Fibroblast of skin of left quadriceps (primary cell): Measurements from ENCODE around the gene NOL9.

Source experiments
- DNase-seq, 2 experiments: peaks; one replicate each; pipeline ENCODE4 v3.0.0-alpha.2; 2013; ENCODE audit warnings: low read depth in 2 of 2

Gene NOL9

GRCh38 chr1:6489383-6489765 lies 64.9 kb downstream of the NOL9 start:
- no peak for DNase-seq

GRCh38 chr1:6488602-6489382 lies 65.5 kb downstream of the NOL9 start:
- DNase-seq: no peak

- DNase-seq: no peak
Measured at GRCh38 chr1:6487804-6488484, 66.4 kb downstream of the NOL9 start.

GRCh38 chr1:6486433-6487011 lies 67.8 kb downstream of the NOL9 start:
- DNase-seq: peak; percentile 47 to 49

- no peak for DNase-seq
Measured at GRCh38 chr1:6485168-6486101, 68.9 kb downstream of the NOL9 start.

GRCh38 chr1:6484826-6485167 lies 69.5 kb downstream of the NOL9 start:
- no peak for DNase-seq

- DNase-seq: no peak
Measured at GRCh38 chr1:6483761-6484117, 70.6 kb downstream of the NOL9 start.

- DNase-seq: no peak
Measured at GRCh38 chr1:6483017-6483760, 71.1 kb downstream of the NOL9 start.

- DNase-seq: no peak
Measured at GRCh38 chr1:6481820-6482219, 72.5 kb downstream of the NOL9 start.

GRCh38 chr1:6477039-6477820 lies 77.1 kb downstream of the NOL9 start:
- no peak for DNase-seq

GRCh38 chr1:6476483-6476882 lies 77.8 kb downstream of the NOL9 start:
- no peak for DNase-seq

- DNase-seq: no peak
Measured at GRCh38 chr1:6475381-6476133, 78.8 kb downstream of the NOL9 start.

GRCh38 chr1:6474815-6475282 lies 79.5 kb downstream of the NOL9 start:
- no peak for DNase-seq

GRCh38 chr1:6473974-6474814 lies 80.1 kb downstream of the NOL9 start:
- DNase-seq: no peak

GRCh38 chr1:6473156-6473555 lies 81.2 kb downstream of the NOL9 start:
- DNase-seq: no peak

GRCh38 chr1:6472391-6472790 lies 81.9 kb downstream of the NOL9 start:
- DNase-seq: no peak

- DNase-seq: no peak
Measured at GRCh38 chr1:6471970-6472368, 82.3 kb downstream of the NOL9 start.
